NCI-H2081 treated with DMSO at 0.1 percent for 48 hours (cell line): Measurements from ENCODE around the gene OSGEP.

Source experiments
- DNase-seq: peaks from one replicate; lab custom pipeline; 2025; lab: John Stamatoyannopoulos, UW

OSGEP gene

GRCh38 chr14:20429801-20430669 is 24.6 kb downstream of the OSGEP start:
- no peak for DNase-seq

GRCh38 chr14:20428802-20429201 is 25.8 kb downstream of the OSGEP start:
- DNase-seq = no peak

GRCh38 chr14:20428010-20428365 is 26.6 kb downstream of the OSGEP start:
- DNase-seq = no peak

DNA sequence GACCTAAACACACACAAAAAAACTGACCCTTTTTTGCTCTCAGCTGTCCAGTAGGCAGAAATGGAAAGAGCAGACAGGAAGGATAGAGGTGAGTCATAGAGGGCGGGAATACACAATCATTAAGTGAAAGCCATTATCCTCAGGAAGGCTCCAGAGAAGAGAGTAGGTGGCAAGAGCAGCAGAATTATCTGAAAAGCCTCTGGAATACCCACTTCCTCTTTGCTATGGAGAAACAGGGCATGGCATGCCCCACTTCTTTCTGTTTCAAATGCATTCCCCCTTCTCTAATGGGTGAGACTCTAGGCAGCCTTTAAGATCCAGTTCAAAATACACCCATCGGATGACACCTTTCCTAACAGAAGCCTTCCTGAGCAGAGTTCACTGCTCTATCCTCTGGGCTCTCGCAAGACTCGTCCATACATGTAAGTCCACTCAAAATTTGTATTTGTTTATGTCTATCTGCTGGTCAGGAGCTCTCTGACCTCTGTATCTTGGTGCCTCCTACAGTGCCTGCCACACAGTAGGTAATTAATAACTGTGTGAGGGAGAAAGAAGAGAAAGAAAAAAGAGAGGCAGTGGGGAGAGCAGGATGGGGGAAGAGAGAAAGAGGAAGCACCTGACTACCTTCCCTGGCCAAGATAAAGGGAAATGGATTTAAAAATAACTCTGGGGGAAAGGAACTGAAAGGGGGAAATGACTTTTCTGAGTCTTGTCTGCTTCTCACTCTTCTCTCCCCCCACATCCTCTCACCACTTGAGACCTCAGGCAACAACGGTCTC is 27.2 kb downstream of the OSGEP start:
- no peak for DNase-seq

GRCh38 chr14:20424851-20425250 is 29.8 kb downstream of the OSGEP start:
- no peak for DNase-seq

- DNase-seq = no peak
Observed at GRCh38 chr14:20422886-20423285, 31.7 kb downstream of the OSGEP start.

- DNase-seq = no peak
Observed at GRCh38 chr14:20421267-20421666, 33.3 kb downstream of the OSGEP start.

DNA sequence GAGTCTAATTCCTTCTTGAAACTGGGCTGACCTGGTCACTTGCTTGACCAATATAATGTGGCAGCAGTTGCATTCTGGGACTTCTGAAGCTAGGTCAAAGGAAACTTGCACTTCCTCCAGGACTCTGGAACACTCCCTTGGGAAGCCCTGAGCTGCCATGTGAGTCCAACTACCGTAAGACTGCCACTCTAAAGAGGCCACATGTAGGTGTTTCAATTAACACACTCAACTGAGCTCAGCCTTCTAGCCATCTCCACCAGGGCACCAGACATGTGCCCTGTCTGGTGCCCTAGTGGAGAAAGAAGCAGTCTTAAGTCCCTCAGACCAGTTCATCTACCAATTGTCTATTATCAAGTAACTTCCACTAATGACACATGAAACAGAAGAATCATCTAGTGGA is 35.2 kb downstream of the OSGEP start:
- DNase-seq = no peak

DNA sequence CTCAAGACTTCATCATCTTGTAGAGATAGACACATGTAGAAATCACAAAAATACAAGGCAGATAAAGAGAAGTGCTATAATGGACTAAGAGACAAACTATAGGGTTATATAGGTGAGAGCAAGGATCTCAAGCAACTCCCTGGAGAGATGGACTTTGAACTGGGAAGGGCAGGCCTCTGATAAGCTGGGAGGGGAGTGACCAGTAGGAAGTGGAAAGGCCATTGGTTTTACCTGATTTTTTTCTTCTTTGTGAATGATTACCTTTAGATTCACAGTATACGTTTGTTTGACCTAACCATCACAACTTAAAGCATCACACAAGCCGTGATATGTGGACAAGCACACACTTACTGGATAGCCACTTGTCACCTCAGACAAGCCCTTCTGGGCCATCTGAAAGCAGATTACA is 36.1 kb downstream of the OSGEP start:
- no peak for DNase-seq

DNA sequence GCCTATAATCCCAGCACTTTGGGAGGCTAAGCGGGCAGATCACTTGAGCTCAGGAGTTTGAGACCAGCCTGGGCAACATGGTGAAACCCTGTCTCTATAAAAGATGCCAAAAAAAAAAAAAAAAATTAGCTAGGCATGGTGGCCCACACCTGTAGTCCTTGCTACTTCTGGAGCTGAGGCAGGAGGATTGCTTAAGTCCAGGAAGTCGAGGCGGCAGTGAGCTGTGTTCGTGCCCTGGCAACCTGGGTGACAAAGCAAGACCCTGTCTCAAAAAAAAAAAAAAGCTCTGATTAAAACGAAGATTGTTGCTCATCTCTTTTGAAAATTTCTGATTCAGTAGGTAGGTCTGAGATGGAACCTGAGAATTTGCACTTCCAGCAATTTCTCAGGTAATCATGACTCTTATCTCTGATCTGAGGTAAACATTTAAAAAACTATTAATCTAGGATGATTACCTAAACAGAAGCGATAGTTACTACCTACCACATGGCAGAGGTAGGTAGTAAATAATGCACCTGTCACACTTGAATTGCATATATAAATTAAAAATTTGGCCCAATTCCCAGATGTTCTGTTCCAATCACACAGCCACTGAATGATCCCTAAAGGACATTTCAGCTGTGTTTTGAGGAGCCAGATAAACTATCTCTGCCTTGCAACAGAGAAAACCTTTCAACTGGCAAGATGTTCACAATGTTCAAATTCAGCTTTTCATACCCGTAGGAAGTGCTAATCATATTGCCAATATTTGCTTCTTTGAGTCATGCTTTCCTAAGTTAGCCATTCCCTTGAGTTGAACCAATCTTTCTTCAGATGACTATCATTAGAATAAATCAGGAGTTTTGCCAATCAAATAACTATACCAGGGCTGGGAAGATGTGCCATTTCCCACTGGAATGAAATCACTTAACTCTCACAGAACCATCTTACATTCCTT is 37.1 kb downstream of the OSGEP start:
- DNase-seq = peak; percentile 23

GRCh38 chr14:20416223-20416622 is 38.4 kb downstream of the OSGEP start:
- DNase-seq = no peak

DNA sequence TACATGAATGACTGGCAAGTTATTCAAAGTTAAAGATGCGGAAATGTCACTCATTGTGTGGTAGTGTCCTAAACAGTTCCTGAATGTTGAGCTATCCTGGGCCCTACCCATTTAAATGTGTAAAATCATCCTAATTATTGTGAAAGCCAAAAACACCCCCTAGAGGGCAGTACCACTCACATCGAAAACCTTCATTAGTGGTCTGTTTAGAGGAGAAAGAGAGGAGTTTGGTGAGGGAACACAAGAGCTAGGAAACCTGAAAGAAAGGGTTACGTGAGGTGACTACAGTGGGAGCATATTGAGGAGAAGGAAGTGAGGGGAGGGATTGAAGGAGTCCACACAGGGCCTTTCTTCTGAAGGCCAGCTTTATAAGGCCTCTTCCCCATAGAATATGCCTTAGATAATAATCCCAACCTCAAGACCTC is 38.8 kb downstream of the OSGEP start:
- DNase-seq = no peak

DNA sequence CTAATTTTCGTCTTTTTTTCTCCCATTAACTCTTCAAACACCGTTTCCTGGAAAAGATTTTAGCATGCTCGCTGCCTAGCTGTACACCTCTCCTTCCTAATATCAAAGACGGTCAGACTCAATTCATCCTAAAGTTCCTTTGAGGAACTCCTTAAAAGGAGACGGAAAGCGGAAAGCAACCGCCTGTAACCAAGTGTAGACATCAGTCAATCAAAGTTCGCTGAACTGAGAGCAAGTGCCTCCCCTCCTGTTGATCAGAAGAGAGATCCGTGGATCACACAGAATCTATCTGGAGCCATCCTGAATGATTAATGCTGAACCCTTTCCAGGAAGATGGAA is 40.9 kb downstream of the OSGEP start:
- no peak for DNase-seq

DNA sequence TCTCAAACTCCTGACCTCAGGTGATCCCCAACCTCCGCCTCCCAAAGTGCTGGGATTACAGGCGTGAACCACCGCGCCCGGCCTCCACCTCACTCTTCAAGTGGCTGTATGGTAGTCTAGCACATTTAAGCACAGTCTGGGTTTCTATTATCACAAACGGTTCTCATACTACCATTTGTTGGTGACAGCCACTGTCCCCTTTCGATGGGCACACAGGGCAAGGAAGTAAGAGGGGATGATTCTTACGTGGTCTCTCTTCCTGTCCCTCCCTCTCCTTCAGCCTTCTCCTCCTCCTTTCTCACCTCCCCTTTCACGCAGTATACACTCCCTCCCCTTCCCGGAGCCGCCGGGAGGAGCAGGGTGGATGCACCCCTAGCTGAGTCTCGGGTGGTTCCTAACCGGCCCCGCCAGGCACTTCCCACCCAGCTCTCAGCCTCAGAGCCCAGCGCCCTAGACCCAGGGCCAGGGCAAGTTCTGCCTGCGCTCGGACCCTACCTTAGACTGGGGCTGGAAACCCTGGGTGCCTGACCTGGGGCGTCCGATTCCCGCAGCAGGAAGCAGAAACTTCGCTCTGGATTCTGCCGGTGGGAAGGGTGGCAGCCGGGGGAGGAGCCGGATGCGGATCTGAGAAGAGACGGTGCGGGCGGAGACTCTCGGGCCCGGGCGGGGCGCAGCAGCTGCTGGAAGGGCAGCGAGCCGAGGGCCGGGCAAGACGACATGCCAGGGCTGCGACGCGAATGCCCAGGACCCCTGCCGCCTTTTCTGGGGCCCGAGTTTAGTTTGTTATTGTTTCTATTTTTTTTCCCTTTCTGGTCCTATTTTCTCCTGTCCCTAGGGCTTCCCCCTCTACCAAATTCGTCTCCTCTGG is 41.5 kb downstream of the OSGEP start, which contains the start of gene TEP1:
TEP1 (minus strand) TSS at position 626 of the 868 bp plus-strand sequence. CDS start 5,062 bp downstream, outside the sequence.
- DNase-seq = peak; percentile 21

DNA sequence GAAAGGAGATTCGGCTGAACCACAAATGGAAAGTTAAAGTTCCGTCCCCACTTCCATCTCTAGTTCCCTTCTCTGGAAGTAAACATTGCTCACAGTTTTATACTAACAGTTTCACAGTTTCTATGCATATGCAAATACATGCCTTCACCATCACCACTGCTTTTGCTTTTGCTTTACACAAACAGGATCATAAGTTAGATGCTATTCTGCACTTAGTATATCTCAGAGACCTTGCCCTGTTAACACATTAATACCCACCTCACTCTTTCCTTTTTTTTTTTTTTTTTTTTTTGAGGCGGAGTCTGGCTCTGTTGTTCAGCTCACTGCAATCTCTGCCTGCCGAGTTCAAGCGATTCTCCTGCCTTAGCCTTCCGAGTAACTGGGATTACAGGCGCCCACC is 42.2 kb downstream of the OSGEP start:
- no peak for DNase-seq

DNA sequence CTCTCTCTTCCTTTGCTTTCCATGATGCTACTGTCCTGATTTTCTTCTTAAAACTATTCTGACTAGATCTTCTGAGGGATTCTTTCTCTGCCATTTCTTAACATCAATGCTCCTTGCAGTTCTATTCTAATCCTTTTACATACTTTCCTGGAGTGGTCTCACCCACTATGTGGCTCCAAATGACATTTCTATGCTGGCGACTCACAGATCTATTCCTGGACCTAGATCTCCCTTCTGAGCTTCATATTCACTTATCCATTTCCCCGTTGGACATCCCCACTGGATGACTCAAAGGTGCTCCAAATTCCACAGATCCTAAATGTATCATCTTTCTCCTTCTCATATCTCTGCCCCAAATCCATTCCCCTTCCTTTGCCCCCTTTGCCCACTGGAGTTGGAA is 45.4 kb downstream of the OSGEP start:
- DNase-seq = no peak

GRCh38 chr14:20403521-20403920 is 51.1 kb downstream of the OSGEP start:
- DNase-seq = no peak

- DNase-seq = no peak
Observed at GRCh38 chr14:20400965-20401593, 53.5 kb downstream of the OSGEP start.

DNA sequence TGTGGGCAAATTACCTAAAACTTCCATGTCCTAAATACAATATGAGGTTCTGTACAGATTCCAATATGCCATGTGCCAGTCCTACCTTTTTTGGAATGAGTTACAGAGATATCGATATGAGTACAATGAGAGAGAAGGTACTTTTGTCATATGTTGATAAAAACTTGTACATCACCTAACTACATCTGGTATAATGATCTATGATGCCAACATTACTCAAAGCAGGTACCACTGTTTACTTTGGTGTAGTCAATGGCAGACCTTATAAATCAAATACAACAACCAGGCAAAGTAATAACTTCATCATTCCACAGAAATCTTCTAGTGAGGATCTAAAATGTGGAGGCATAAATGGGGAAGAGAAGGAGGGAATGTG is 54.0 kb downstream of the OSGEP start:
- DNase-seq = no peak

DNA sequence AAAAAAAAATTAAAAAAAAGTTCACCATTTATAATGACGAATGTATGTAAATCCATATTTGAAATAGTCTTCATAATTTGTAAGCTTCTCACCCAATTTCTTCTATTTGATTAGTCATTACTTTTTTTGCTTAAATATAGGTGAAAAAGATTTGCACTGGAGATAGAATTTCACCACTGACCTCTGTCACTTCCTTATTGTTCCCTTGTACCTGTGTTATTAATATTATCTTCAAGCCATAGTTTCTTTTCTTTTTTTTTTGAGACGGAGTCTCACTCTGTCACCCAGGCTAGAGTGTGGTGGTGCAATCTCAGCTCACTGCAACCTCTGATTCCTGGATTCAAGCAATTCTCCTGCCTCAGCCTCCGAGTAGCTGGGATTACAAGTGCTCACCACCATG is 57.1 kb downstream of the OSGEP start:
- no peak for DNase-seq
